K562 (cell line): ENCODE measurements around the gene CCDC15. TPM values are rescaled to one million over a fixed set of nuclear protein-coding genes. Genes with fewer than 3 reads are reported as not detected.

Experiments used
- ATAC-seq: fragments of 200-7000 bp; cut with Tn5 transposase; 3 replicates; pipeline ENCODE4 v1.9.1; 2020; ENCODE audit warnings: moderate library complexity
- BruUV-seq: library from RNA; stranded (reverse); fragments of 400-500 nt; replicated peaks from 2 replicates; lab custom pipeline; 2021; lab: Mats Ljungman, UMichigan
- CTCF ChIA-PET: fragments of 300-600 bp; formaldehyde crosslinking; extraction: SDS; loops from one replicate; lab custom pipeline; 2021; ENCODE audit warnings: low intra/inter-chr PET ratio; lab: Yijun Ruan, JAX
- POLR2A ChIA-PET: fragments of 300-600, 350-650 bp; sonication (Branson Sonifier 250); formaldehyde crosslinking; extraction: SDS; loops from one replicate; lab custom pipeline; 2021; ENCODE audit warnings: antibody characterized with exemption, inconsistent platforms; lab: Yijun Ruan, JAX
- DNase-seq, 4 experiments: peaks; one replicate each; pipeline versions ENCODE4 v3.0.0 to v3.0.0-alpha.2; 2011 to 2018; ENCODE audit warnings: low spot score in 3 of 4, mixed read lengths in 3 of 4; ENCODE audit errors: extremely low read depth in 1 of 4
- FAIRE-seq: peaks from 2 replicates; lab custom pipeline; 2011; peaks lifted over from hg19 to GRCh38; lab: Jason Lieb, UNC
- H2AFZ ChIP-seq: 2 replicates; pipeline ENCODE4 v1.6.0; 2011; ENCODE audit warnings: low read depth, low read length, control low read depth, inconsistent platforms
- H3K27ac ChIP-seq: fragments of 200-600 bp; 3 replicates; pipeline ENCODE4 v1.8.0; 2011; ENCODE audit warnings: low read depth, mild to moderate bottlenecking, control low read depth, inconsistent platforms, low read length, moderate library complexity, mixed read lengths; ENCODE audit errors: extremely low read depth
- H3K27me3 ChIP-seq, 2 experiments: fragments of 300-600 bp in 1 of 2; 2 replicates in 1 of 2; 3 replicates in 1 of 2; pipeline versions ENCODE4 v1.6.0 to v1.8.0; 2011; ENCODE audit warnings: inconsistent platforms in 2 of 2, low read length in 2 of 2, mild to moderate bottlenecking in 1 of 2, mixed read lengths in 1 of 2, moderate library complexity in 1 of 2; ENCODE audit not compliant: control insufficient read depth in 2 of 2, insufficient read depth in 2 of 2
- H3K36me3 ChIP-seq: fragments of 300-600 bp; 3 replicates; pipeline ENCODE4 v1.8.0; 2011; ENCODE audit warnings: mild to moderate bottlenecking, low read length, inconsistent platforms; ENCODE audit not compliant: control insufficient read depth, insufficient read depth
- H3K4me1 ChIP-seq, 2 experiments: fragments of 200-600 bp in 1 of 2; replicated peaks in 1 of 2; 2 replicates in 1 of 2; 3 replicates in 1 of 2; pipeline versions ENCODE4 v1.5.1 to v1.8.0; 2011; ENCODE audit warnings: inconsistent platforms in 2 of 2, low read length in 2 of 2, mild to moderate bottlenecking in 1 of 2, mixed read lengths in 1 of 2, moderate library complexity in 1 of 2; ENCODE audit not compliant: control insufficient read depth in 2 of 2, insufficient read depth in 2 of 2
- H3K4me2 ChIP-seq: 2 replicates; pipeline ENCODE4 v1.6.1; 2011; ENCODE audit warnings: low read length, control low read depth, inconsistent platforms, mixed read lengths; ENCODE audit not compliant: insufficient read depth
- H3K4me3 ChIP-seq: fragments of 200-600 bp; sonication (generic), shearing (Covaris generic); 2 replicates; pipeline ENCODE4 v1.5.1; 2016; ENCODE audit warnings: control low read depth, inconsistent platforms
- H3K79me2 ChIP-seq: fragments of 200-600 bp; 3 replicates; pipeline ENCODE4 v1.8.0; 2011; ENCODE audit warnings: low read length, inconsistent platforms; ENCODE audit not compliant: control insufficient read depth, insufficient read depth
- H3K9ac ChIP-seq, 2 experiments: 2 replicates each; pipeline versions ENCODE4 v1.6.0 to v1.6.1; 2011; ENCODE audit warnings: low read depth in 2 of 2, low read length in 2 of 2, control low read depth in 1 of 2, inconsistent platforms in 1 of 2, mild to moderate bottlenecking in 1 of 2, mixed read lengths in 1 of 2; ENCODE audit not compliant: insufficient read depth in 1 of 2
- H3K9me1 ChIP-seq: one replicate; pipeline ENCODE4 v1.6.0; 2011; ENCODE audit warnings: inconsistent platforms, mild to moderate bottlenecking, low read length, moderate library complexity; ENCODE audit not compliant: control insufficient read depth, insufficient read depth
- H3K9me3 ChIP-seq: replicated peaks from 2 replicates; pipeline ENCODE4 v1.5.1; 2011; ENCODE audit warnings: low read depth, low read length, inconsistent platforms; ENCODE audit not compliant: control insufficient read depth, insufficient read depth
- H4K20me1 ChIP-seq: replicated peaks from 2 replicates; pipeline ENCODE4 v1.6.1; 2011; ENCODE audit warnings: low read length, inconsistent platforms, mixed read lengths; ENCODE audit not compliant: control insufficient read depth, insufficient read depth
- CUX1 ChIP-seq: fragments of 200-800 bp; sonication (Bioruptor generic); IDR thresholded peaks from 2 replicates; pipeline ENCODE4 v1.6.1; 2016; ENCODE audit warnings: missing genetic modification characterization, missing compliant biosample characterization
- DACH1 ChIP-seq: fragments of 450-650 bp; IDR thresholded peaks from 2 replicates; pipeline ENCODE4 v1.6.1; 2018; ENCODE audit not compliant: partially characterized antibody
- ELF1 ChIP-seq: fragments of 200-800 bp; sonication (Bioruptor generic); IDR thresholded peaks from 2 replicates; pipeline ENCODE4 v1.6.1; 2016; ENCODE audit warnings: missing genetic modification characterization, missing compliant biosample characterization
- GTF2A2 ChIP-seq: IDR thresholded peaks from 2 replicates; pipeline ENCODE4 v1.6.1; 2016; ENCODE audit warnings: mild to moderate bottlenecking, missing genetic modification characterization, missing compliant biosample characterization
- HMGN3 ChIP-seq: IDR thresholded peaks from 2 replicates; pipeline ENCODE4 v1.6.1; 2011; ENCODE audit warnings: borderline replicate concordance, low read depth, mild to moderate bottlenecking, mixed read lengths, low read length; ENCODE audit not compliant: insufficient read length; ENCODE audit errors: extremely low read depth
- NCOR1 ChIP-seq: fragments of 450-650 bp; IDR thresholded peaks from 2 replicates; pipeline ENCODE4 v1.6.1; 2016; ENCODE audit warnings: mild to moderate bottlenecking, moderate library complexity
- POLR2A ChIP-seq: fragments of 450-650 bp; conservative IDR thresholded peaks from 2 replicates; pipeline ENCODE4 v1.6.1; 2016
- PPARD ChIP-seq: fragments of 250-450 bp; sonication (Bioruptor Pico); IDR thresholded peaks from 2 replicates; pipeline ENCODE4 v1.8.0; 2022; ENCODE audit warnings: inconsistent platforms, mild to moderate bottlenecking, moderate library complexity
- RBM25 ChIP-seq: fragments of 200-400 bp; formaldehyde crosslinking; IDR thresholded peaks from 2 replicates; pipeline ENCODE4 v1.6.1; 2018; ENCODE audit warnings: low read length, low read depth, moderate library complexity; ENCODE audit not compliant: severe bottlenecking
- SAFB2 ChIP-seq: fragments of 200-400 bp; formaldehyde crosslinking; IDR thresholded peaks from 2 replicates; pipeline ENCODE4 v1.6.1; 2018; ENCODE audit warnings: borderline replicate concordance, low read length, low read depth, moderate library complexity; ENCODE audit not compliant: severe bottlenecking
- SMAD3 ChIP-seq: fragments of 450-650 bp; formaldehyde crosslinking; conservative IDR thresholded peaks from 2 replicates; pipeline ENCODE4 v1.4.0; 2020; ENCODE audit warnings: mild to moderate bottlenecking
- TFE3 ChIP-seq: fragments of 450-650 bp; formaldehyde crosslinking; IDR thresholded peaks from 2 replicates; pipeline ENCODE4 v1.4.0; 2020; ENCODE audit warnings: mild to moderate bottlenecking, mixed read lengths
- YBX1 ChIP-seq: fragments of 450-650 bp; IDR thresholded peaks from 2 replicates; pipeline ENCODE4 v1.7.1; 2016; ENCODE audit warnings: mild to moderate bottlenecking
- ZBTB1 ChIP-seq: sonication (generic); formaldehyde crosslinking; IDR thresholded peaks from 2 replicates; pipeline ENCODE4 v1.8.1; 2023; ENCODE audit warnings: missing genetic modification reagents, low read depth, mild to moderate bottlenecking, borderline replicate concordance
- ZNF224 ChIP-seq: sonication (generic); formaldehyde crosslinking; IDR thresholded peaks from 2 replicates; pipeline ENCODE4 v1.8.0; 2022; ENCODE audit warnings: mild to moderate bottlenecking, missing genetic modification reagents
- whole genome bisulfite sequencing: fragments of 100-300 bp; shearing (Covaris generic); methylation state at CpG from one replicate; pipeline ENCODE4 v1.1.6; 2016; ENCODE audit warnings: low coverage, mixed read lengths; ENCODE audit not compliant: insufficient coverage; ENCODE audit errors: missing lambda C conversion rate; 5-methylcytosine and 5-hydroxymethylcytosine counted together
- in situ Hi-C: fragments of 300-500 bp; cut with MboI; formaldehyde crosslinking; loops from 4 replicates; pipeline ENCODE4 v1.15.0; 2018; ENCODE audit warnings: inconsistent platforms, mixed read lengths
- intact Hi-C: fragments of 100-400 bp; cut with micrococcal nuclease; formaldehyde crosslinking; loops from 2 replicates; pipeline ENCODE4 v1.14.2; 2022
- polyA plus RNA-seq, 8 experiments: library from polyadenylated mRNA; depleted of rRNA in 4 of 8; stranded (reverse) in 5 of 8; unstranded in 3 of 8; fragments of >200 nt; fragmentation: Nextera tagmentation in 2 of 8; fragmentation: Illumina TruSeq in 1 of 8; extraction: Ambion mirVana in 2 of 8; extraction: Trizol in 1 of 8; gene quantifications; 2 replicates each; pipeline versions ENCODE4 v1.2.1 to v1.2.3, GENCODE V29; 2011 to 2014; ENCODE audit warnings: inconsistent platforms in 1 of 8, missing spikeins in 1 of 8
- total RNA-seq, 7 experiments: library from RNA; depleted of rRNA in 6 of 7; stranded (reverse); fragments of >200 nt in 6 of 7; fragmentation: Illumina TruSeq in 2 of 7; extraction: Trizol in 2 of 7; gene quantifications; 2 replicates each; pipeline versions ENCODE4 v1.2.1 to v1.2.3, GENCODE V29; 2011 to 2021; ENCODE audit warnings: low replicate concordance in 1 of 7

The CCDC15 gene
- total and polyA plus RNA-seq, 9 of the 15 experiments (the other 6 are each of a cell fraction or from before 2014, with no cell fraction given) = 1.9 to 9.2 (median 3.9) TPM

GRCh38 chr11:125053167-125053566, 99.2 kb downstream of the CCDC15 start (continued):
- TF ChIP-seq RBM25 = no peak
- no peak for TF ChIP-seq POLR2A
- no peak for TF ChIP-seq GTF2A2 (tag)
- TF ChIP-seq TFE3 (CRISPR knock-in tag) = no peak
- no peak for TF ChIP-seq ZNF224 (CRISPR knock-in tag)

- Histone ChIP-seq H3K9me1 (no peaks in the 10 kb centered on the region), H3K27me3 (no peaks in the 10 kb centered on the region), H2AFZ (no peak overlapping the region), H3K36me3 (no peaks in the 10 kb centered on the region), H3K4me1 (peaks cover 6 to 11% of the 10 kb centered on the region in 2 experiments; a peak in 3 of 5 replicates), H4K20me1 (no peaks in the 10 kb centered on the region), H3K4me2 (no peak overlapping the region), H3K4me3 (no peak overlapping the region), H3K9me3 (no peaks in the 10 kb centered on the region), H3K79me2 (no peaks in the 10 kb centered on the region), H3K9ac (no peak overlapping the region), H3K27ac (no peak overlapping the region)
- no peak for ATAC-seq
- 10% methylated on average over 2 of the region's 2 CpGs for WGBS
- in situ Hi-C loops = no loop called here
- intact Hi-C loops = no loop called here
- ChIA-PET POLR2A (interaction anchor here (0.6 to 0.9 kb wide), 2 partner anchors 14 to 50 kb away, joined by 3 read pairs; no protein-coding TSS in a partner anchor), CTCF (no interaction called here)
- no peak for DNase-seq
- no TSS peak for BruUV-seq
- FAIRE-seq = no peak
- TF ChIP-seq DACH1 (no peak), ZBTB1 (CRISPR knock-in tag) (no peak), NCOR1 (no peak), CUX1 (CRISPR knock-in tag) (no peak), PPARD (CRISPR knock-in tag) (no peak), YBX1 (no peak), ELF1 (tag) (no peak), SAFB2 (no peak), HMGN3 (no peak), SMAD3 (CRISPR knock-in tag) (no peak)
Observed at GRCh38 chr11:125055107-125055715, 101.2 kb downstream of the CCDC15 start.
